ENCODE results near the gene HIPK4.
"Not testable (repeated sequence)": the region's sequence is repeated elsewhere in the genome, so short reads cannot be mapped to it uniquely, and the experiment has no call there.

Gene HIPK4

GRCh38 chr19:40389404-40390083, 437 bp downstream of the HIPK4 start:
- DNase-seq: no peak

- no peak for DNase-seq
Measured at GRCh38 chr19:40388481-40388880, 1.5 kb downstream of the HIPK4 start.

GRCh38 chr19:40387155-40387554, 2.8 kb downstream of the HIPK4 start:
- no peak for DNase-seq

- no peak for DNase-seq
Measured at GRCh38 chr19:40383668-40384248, 6.2 kb downstream of the HIPK4 start.

- no peak for DNase-seq
Measured at GRCh38 chr19:40381321-40381720, 8.7 kb downstream of the HIPK4 start.

GRCh38 chr19:40380199-40381037, 9.6 kb downstream of the HIPK4 start:
- no peak for DNase-seq

- DNase-seq: no peak
Measured at GRCh38 chr19:40379446-40380198, 10.4 kb downstream of the HIPK4 start.

GRCh38 chr19:40378509-40378908, 11.5 kb downstream of the HIPK4 start:
- no peak for DNase-seq

- no peak for DNase-seq
Measured at GRCh38 chr19:40377876-40378385, 12.1 kb downstream of the HIPK4 start.

GRCh38 chr19:40376286-40376862, 13.6 kb downstream of the HIPK4 start:
- DNase-seq: no peak

GRCh38 chr19:40374084-40374483, 15.9 kb downstream of the HIPK4 start:
- no peak for DNase-seq

GRCh38 chr19:40371802-40372122, 18.2 kb downstream of the HIPK4 start:
- DNase-seq: no peak

GRCh38 chr19:40370997-40371801, 18.8 kb downstream of the HIPK4 start:
- no peak for DNase-seq

- DNase-seq: not testable (repeated sequence)
Measured at GRCh38 chr19:40370253-40370652, 19.7 kb downstream of the HIPK4 start.

- no peak for DNase-seq
Measured at GRCh38 chr19:40369797-40370196, 20.2 kb downstream of the HIPK4 start.

- no peak for DNase-seq
Measured at GRCh38 chr19:40367577-40368434, 22.2 kb downstream of the HIPK4 start.

- DNase-seq: no peak
Measured at GRCh38 chr19:40366697-40367561, 23.1 kb downstream of the HIPK4 start.

GRCh38 chr19:40365613-40366401, 24.2 kb downstream of the HIPK4 start:
- DNase-seq: no peak

GRCh38 chr19:40365010-40365409, 25.0 kb downstream of the HIPK4 start:
- no peak for DNase-seq

All from NCI-H1694 (cell line).